ENCODE data around the gene EXOC3. TPM values are rescaled to one million over a fixed set of nuclear protein-coding genes. Genes with fewer than 3 reads are reported as not detected.

Gene EXOC3
- polyA plus RNA-seq, 1 donor from 2014 or later: 27.7 TPM

DNA sequence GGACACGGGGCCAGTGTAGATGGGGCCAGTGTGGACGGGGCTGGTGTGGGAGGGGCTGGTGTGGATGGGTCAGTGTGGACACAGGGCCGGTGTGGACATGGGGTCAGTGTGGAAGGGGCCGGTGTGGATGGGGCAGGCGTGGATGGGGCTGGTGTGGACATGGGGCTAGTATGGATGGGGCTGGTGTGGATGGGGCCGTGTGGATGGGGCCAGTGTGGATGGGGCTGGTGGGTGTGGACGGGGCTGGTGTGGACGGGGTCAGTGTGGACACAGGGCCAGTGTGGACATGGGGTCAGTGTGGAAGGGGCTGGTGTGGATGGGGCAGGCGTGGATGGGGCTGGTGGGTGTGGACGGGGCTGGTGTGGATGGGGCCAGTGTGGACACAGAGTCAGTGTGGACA is 57.5 kb downstream of the EXOC3 start:
- Histone ChIP-seq H3K27me3 (ENCODE audit: insufficient read depth, low read depth, low read length) (peaks cover 6% of the 10 kb centered on the region), H3K79me2 (replicated peaks; ENCODE audit: insufficient read depth, low read length) (no peaks in the 10 kb centered on the region), H3K9me3 (ENCODE audit: low read length) (no peaks in the 10 kb centered on the region), H3K27ac (ENCODE audit: low read length) (no peak overlapping the region), H3K4me2 (ENCODE audit: low read length) (no peak overlapping the region), H3K4me3 (ENCODE audit: low read length) (no peak overlapping the region), H3F3A (ENCODE audit: insufficient read depth, low read length, poor library complexity, severe bottlenecking) (no peaks in the 10 kb centered on the region), H4K20me1 (ENCODE audit: insufficient read depth) (no peaks in the 10 kb centered on the region), H3K9ac (ENCODE audit: low read length) (no peak overlapping the region), H3K9me2 (ENCODE audit: insufficient read depth, low read length) (no peaks in the 10 kb centered on the region), H2AFZ (ENCODE audit: low read depth, low read length) (no peak overlapping the region), H3K36me3 (ENCODE audit: insufficient read depth, low read length) (no peaks in the 10 kb centered on the region)
- TF ChIP-seq, protein P1, sequence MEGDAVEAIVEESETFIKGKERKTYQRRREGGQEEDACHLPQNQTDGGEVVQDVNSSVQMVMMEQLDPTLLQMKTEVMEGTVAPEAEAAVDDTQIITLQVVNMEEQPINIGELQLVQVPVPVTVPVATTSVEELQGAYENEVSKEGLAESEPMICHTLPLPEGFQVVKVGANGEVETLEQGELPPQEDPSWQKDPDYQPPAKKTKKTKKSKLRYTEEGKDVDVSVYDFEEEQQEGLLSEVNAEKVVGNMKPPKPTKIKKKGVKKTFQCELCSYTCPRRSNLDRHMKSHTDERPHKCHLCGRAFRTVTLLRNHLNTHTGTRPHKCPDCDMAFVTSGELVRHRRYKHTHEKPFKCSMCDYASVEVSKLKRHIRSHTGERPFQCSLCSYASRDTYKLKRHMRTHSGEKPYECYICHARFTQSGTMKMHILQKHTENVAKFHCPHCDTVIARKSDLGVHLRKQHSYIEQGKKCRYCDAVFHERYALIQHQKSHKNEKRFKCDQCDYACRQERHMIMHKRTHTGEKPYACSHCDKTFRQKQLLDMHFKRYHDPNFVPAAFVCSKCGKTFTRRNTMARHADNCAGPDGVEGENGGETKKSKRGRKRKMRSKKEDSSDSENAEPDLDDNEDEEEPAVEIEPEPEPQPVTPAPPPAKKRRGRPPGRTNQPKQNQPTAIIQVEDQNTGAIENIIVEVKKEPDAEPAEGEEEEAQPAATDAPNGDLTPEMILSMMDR (IDR thresholded peaks at IDR 0.05; ENCODE audit: poor library complexity, severe bottlenecking): no peak
- TF ChIP-seq REST (IDR thresholded peaks at IDR 0.05; ENCODE audit: borderline replicate concordance): no peak
- no peak for TF ChIP-seq RAD21 (conservative IDR thresholded peaks at IDR 0.05)
- no peak for TF ChIP-seq POLR2AphosphoS5 (IDR thresholded peaks at IDR 0.05)
- TF ChIP-seq EZH2 (IDR thresholded peaks at IDR 0.05; ENCODE audit: borderline replicate concordance, insufficient read depth, low read length, poor library complexity, severe bottlenecking): no peak
- no peak for TF ChIP-seq MXI1 (conservative IDR thresholded peaks at IDR 0.05; ENCODE audit: poor library complexity, severe bottlenecking)
- no peak for TF ChIP-seq SMC3 (conservative IDR thresholded peaks at IDR 0.05; ENCODE audit: poor library complexity)
- TF ChIP-seq TAF1 (IDR thresholded peaks at IDR 0.05; ENCODE audit: low read depth): no peak

- H3F3A ChIP-seq (ENCODE audit: insufficient read depth, low read length, poor library complexity, severe bottlenecking): no peaks in the 10 kb centered on the region
- H3K36me3 ChIP-seq (ENCODE audit: insufficient read depth, low read length): no peaks in the 10 kb centered on the region
- no peaks in the 10 kb centered on the region for H3K9me3 ChIP-seq (ENCODE audit: low read length)
- H3K9ac ChIP-seq (ENCODE audit: low read length): no peak overlapping the region
- H3K27me3 ChIP-seq (ENCODE audit: insufficient read depth, low read depth, low read length): no peaks in the 10 kb centered on the region
- no peaks in the 10 kb centered on the region for H4K20me1 ChIP-seq (ENCODE audit: insufficient read depth)
- no peak overlapping the region for H3K4me3 ChIP-seq (ENCODE audit: low read length)
- no peak overlapping the region for H3K4me2 ChIP-seq (ENCODE audit: low read length)
- H3K27ac ChIP-seq (ENCODE audit: low read length): no peak overlapping the region
- no peaks in the 10 kb centered on the region for H3K9me2 ChIP-seq (ENCODE audit: insufficient read depth, low read length)
- no peaks in the 10 kb centered on the region for H3K79me2 ChIP-seq (replicated peaks; ENCODE audit: insufficient read depth, low read length)
- TF ChIP-seq, protein P1 (IDR thresholded peaks at IDR 0.05; ENCODE audit: poor library complexity, severe bottlenecking): no peak
- no peak for TF ChIP-seq EZH2 (IDR thresholded peaks at IDR 0.05; ENCODE audit: borderline replicate concordance, insufficient read depth, low read length, poor library complexity, severe bottlenecking)
- TF ChIP-seq MXI1 (conservative IDR thresholded peaks at IDR 0.05; ENCODE audit: poor library complexity, severe bottlenecking): no peak
- H2AFZ ChIP-seq (ENCODE audit: low read depth, low read length): no peak overlapping the region
These were observed 58.3 kb downstream of the EXOC3 start for GRCh38 chr5:501105-501830.

Data from neural cell (in vitro differentiated cells).